ENCODE data around the gene TXNL4A. TPM values are rescaled to one million over a fixed set of nuclear protein-coding genes. Genes with fewer than 3 reads are reported as not detected.
"Not testable (repeated sequence)": the region's sequence is repeated elsewhere in the genome, so short reads cannot be mapped to it uniquely, and the experiment has no call there.

Gene TXNL4A
- total RNA-seq, 4 donors from 2014 or later = 4.1 to 36.8 (median 31.0) TPM

DNA sequence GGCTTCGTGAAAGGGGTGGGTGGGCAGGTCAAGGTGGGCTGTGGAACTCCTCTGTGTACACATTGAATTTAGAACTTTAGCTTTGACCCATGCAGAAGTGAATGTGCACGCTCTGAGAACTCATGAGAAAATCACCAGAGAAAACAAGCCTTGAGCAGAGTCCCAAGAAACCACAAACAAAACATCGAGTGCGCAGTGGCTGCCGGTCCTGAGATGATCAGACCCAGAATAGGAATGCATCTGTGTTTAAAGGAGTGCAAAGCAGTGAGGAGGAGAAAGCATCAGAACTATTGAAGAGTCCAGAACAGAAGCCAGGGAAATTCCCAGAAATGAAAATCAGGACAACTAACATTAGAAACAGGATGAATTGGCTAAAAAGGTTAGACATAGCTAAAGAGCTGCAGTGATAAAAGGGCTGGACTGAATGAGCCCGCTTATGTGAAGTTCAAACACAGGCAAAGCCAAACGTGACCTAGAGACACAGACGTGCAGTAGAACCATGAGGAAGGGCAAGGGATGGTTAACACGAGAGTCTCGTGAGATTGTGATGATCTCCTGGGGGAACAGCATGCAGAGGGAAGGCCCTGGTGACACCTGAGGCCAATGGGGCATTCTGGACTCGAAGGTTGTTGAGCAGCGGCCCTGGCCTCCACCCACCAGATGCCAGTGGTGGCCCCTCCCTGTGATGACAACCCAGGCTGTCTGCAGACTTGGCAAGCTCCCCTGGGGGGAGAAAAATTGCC lies 16.4 kb upstream of the TXNL4A start:
- Histone ChIP-seq H3K27ac (no peak overlapping the region), H3K9me3 (no peaks in the 10 kb centered on the region), H3K27me3 (no peaks in the 10 kb centered on the region), H3K4me3 (no peak overlapping the region), H3K4me1 (peaks cover 0 to under 1% (median 0%) of the 10 kb centered on the region in 4 donors), H3K36me3 (no peaks in the 10 kb centered on the region)
- in situ Hi-C loops (cut with MboI; ENCODE audit: low pct_ligation_motif_present in 1 of 4, low pct_unique_long_range_greater_than_20kb in 1 of 4, low sequenced_read_pairs in 3 of 4) (no loop called here), intact Hi-C loops (cut with DNase I; ENCODE audit: low total_unique reads) (no loop called here)
- DNase-seq = no peak
- TF ChIP-seq EP300 (IDR thresholded peaks at IDR 0.05; ENCODE audit: low read depth) = no peak
- TF ChIP-seq POLR2A (IDR thresholded peaks at IDR 0.05) = no peak
- TF ChIP-seq POLR2AphosphoS5 (IDR thresholded peaks at IDR 0.05) = no peak
- TF ChIP-seq, protein P1, sequence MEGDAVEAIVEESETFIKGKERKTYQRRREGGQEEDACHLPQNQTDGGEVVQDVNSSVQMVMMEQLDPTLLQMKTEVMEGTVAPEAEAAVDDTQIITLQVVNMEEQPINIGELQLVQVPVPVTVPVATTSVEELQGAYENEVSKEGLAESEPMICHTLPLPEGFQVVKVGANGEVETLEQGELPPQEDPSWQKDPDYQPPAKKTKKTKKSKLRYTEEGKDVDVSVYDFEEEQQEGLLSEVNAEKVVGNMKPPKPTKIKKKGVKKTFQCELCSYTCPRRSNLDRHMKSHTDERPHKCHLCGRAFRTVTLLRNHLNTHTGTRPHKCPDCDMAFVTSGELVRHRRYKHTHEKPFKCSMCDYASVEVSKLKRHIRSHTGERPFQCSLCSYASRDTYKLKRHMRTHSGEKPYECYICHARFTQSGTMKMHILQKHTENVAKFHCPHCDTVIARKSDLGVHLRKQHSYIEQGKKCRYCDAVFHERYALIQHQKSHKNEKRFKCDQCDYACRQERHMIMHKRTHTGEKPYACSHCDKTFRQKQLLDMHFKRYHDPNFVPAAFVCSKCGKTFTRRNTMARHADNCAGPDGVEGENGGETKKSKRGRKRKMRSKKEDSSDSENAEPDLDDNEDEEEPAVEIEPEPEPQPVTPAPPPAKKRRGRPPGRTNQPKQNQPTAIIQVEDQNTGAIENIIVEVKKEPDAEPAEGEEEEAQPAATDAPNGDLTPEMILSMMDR (IDR thresholded peaks at IDR 0.05) = no peak
- WGBS, 2 donors (ENCODE audit: low coverage in 1 of 2) = 77 to 82% methylated on average over 5 to 12 of the region's 12 CpGs

DNA sequence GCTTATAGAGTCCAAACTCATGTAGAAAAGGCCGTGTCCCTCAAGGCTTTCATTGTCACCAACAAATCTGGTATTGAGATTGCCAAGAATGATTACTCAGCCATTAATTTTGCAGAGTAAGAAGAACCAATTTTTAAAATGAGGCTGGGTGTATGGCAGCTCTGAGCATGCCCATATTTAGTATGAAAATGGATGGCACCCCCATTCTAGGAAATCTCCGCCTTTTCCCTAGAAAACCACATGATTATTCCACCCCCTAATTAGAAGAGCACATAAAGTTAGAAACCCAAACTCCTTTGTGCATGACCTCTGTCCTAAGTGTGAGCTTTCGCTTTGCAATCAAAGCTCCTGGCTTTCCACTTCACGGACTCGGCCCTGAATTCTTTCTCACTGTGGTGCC lies 14.1 kb upstream of the TXNL4A start:
- Histone ChIP-seq H3K27ac (no peak overlapping the region), H3K36me3 (no peaks in the 10 kb centered on the region), H3K9me3 (no peaks in the 10 kb centered on the region), H3K27me3 (no peaks in the 10 kb centered on the region), H3K4me3 (no peak overlapping the region), H3K4me1 (no peaks in the 10 kb centered on the region)
- WGBS, 2 donors (ENCODE audit: low coverage in 1 of 2) = 90 to 100% methylated on average over 2 to 5 of the region's 5 CpGs
- intact Hi-C loops (cut with DNase I; ENCODE audit: low total_unique reads) (no loop called here), in situ Hi-C loops (cut with MboI; ENCODE audit: low pct_ligation_motif_present in 1 of 4, low pct_unique_long_range_greater_than_20kb in 1 of 4, low sequenced_read_pairs in 3 of 4) (no loop called here)
- no peak for DNase-seq
- TF ChIP-seq POLR2AphosphoS5 (IDR thresholded peaks at IDR 0.05) (no peak), POLR2A (IDR thresholded peaks at IDR 0.05) (no peak), EP300 (IDR thresholded peaks at IDR 0.05; ENCODE audit: low read depth) (no peak)
- TF ChIP-seq, protein P1 (IDR thresholded peaks at IDR 0.05) = no peak

DNA sequence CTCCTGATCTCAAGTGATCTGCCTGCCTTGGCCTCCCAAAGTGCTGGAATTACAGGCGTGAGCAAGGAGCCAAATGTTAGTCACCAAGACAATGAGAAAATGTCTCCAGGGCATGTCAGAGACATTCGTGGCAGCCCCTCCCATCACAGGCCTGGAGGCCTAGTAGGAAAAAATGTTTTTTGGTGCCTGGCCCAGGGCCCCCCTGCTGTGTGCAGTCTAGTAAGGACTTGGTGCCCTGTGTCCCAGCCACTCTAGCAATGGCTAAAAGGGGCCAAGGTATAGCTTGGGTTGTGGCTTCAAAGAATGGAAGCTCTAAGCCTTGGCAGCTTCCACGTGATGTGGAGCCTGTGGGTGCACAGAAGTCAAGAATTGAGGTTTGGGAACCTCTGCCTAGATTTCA lies 12.5 kb upstream of the TXNL4A start:
- H3K27ac ChIP-seq = no peak overlapping the region
- in situ Hi-C loops (cut with MboI; ENCODE audit: low pct_ligation_motif_present in 1 of 4, low pct_unique_long_range_greater_than_20kb in 1 of 4, low sequenced_read_pairs in 3 of 4) (no loop called here), intact Hi-C loops (cut with DNase I; ENCODE audit: low total_unique reads) (no loop called here)
- no peaks in the 10 kb centered on the region for H3K9me3 ChIP-seq
- no peaks in the 10 kb centered on the region for H3K4me1 ChIP-seq
- H3K27me3 ChIP-seq = no peaks in the 10 kb centered on the region
- H3K36me3 ChIP-seq = no peaks in the 10 kb centered on the region
- TF ChIP-seq, protein P1 (IDR thresholded peaks at IDR 0.05) = no peak
- TF ChIP-seq POLR2A (IDR thresholded peaks at IDR 0.05) = no peak
- TF ChIP-seq POLR2AphosphoS5 (IDR thresholded peaks at IDR 0.05) = no peak
- TF ChIP-seq EP300 (IDR thresholded peaks at IDR 0.05; ENCODE audit: low read depth) = no peak
- H3K4me3 ChIP-seq = no peak overlapping the region
- DNase-seq = no peak
- 71% methylated on average over 1 to 3 of the region's 3 CpGs for WGBS, 2 donors (ENCODE audit: low coverage in 1 of 2)

DNA sequence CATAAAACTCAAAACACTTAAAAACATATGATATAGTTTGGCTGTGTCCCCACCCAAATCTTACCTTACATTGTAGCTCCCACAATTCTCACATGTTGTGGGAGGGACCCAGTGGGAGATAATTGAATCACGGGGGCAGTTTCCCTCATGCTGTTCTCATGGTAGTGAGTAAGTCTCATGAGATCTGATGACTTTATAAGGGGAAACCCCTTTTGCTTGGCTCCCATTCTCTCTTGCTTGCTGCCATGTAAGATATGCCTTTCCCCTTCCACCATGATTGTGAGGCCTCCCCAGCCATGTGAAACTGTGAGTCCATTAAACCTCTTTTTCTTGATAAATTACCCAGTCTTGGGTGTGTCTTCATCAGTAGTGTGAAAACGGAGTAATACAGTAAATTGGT lies 11.3 kb upstream of the TXNL4A start:
- H3K9me3 ChIP-seq; intact Hi-C loops (cut with DNase I; ENCODE audit: low total_unique reads); DNase-seq; H3K27ac ChIP-seq; H3K4me3 ChIP-seq; H3K36me3 ChIP-seq; H3K27me3 ChIP-seq; in situ Hi-C loops (cut with MboI; ENCODE audit: low pct_ligation_motif_present in 1 of 4, low pct_unique_long_range_greater_than_20kb in 1 of 4, low sequenced_read_pairs in 3 of 4); H3K4me1 ChIP-seq: not testable (repeated sequence)
- WGBS, 2 donors (ENCODE audit: low coverage in 1 of 2) = 90 to 93% methylated on average over 2 of the region's 2 CpGs

DNA sequence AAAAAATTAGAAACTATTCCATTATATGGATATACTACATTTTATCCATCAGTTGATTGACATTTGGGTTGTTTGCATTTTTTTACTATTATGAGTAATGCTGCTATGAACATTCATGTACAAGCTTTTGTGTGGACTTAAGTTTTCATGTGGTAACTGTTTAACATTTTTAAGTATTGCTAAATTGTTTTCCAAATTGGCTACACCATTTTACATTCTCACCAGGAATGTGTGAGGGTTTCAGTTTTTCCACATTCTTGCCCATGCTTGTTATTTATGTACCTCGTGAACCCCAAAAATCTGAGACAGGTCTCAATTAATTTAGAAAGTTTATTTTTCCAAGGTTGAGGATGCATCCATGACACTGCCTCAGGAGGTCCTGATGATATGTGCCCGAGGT lies 3.1 kb upstream of the TXNL4A start:
- TF ChIP-seq, protein P1 (IDR thresholded peaks at IDR 0.05) = no peak
- TF ChIP-seq POLR2AphosphoS5 (IDR thresholded peaks at IDR 0.05) (no peak), POLR2A (IDR thresholded peaks at IDR 0.05) (no peak), EP300 (IDR thresholded peaks at IDR 0.05; ENCODE audit: low read depth) (no peak)
- no peak for DNase-seq
- Histone ChIP-seq H3K27me3 (no peaks in the 10 kb centered on the region), H3K27ac (no peak overlapping the region), H3K4me1 (peaks cover 4 to 20% (median 15%) of the 10 kb centered on the region in 4 donors), H3K36me3 (no peaks in the 10 kb centered on the region), H3K4me3 (no peak overlapping the region), H3K9me3 (no peaks in the 10 kb centered on the region)
- in situ Hi-C loops (cut with MboI; ENCODE audit: low pct_ligation_motif_present in 1 of 4, low pct_unique_long_range_greater_than_20kb in 1 of 4, low sequenced_read_pairs in 3 of 4) (no loop called here), intact Hi-C loops (cut with DNase I; ENCODE audit: low total_unique reads) (no loop called here)
- 82 to 89% methylated on average over 2 of the region's 2 CpGs for WGBS, 2 donors (ENCODE audit: low coverage in 1 of 2)
